GM12864 (cell line): Measurements from ENCODE around the gene PDE8A.

Source experiments
- DNase-seq: peaks from one replicate; pipeline ENCODE4 v3.0.0-alpha.2; 2011; ENCODE audit warnings: low read depth
- H3K4me3 ChIP-seq: 2 replicates; pipeline ENCODE4 v1.5.1; 2011; ENCODE audit warnings: mild to moderate bottlenecking, low read depth, low read length, control low read depth
- TF ChIP-seq, protein P1 (sequence below): IDR thresholded peaks from 2 replicates; pipeline ENCODE4 v1.5.1; 2011; ENCODE audit warnings: low read depth, mild to moderate bottlenecking, moderate library complexity, low read length, control low read depth, inconsistent platforms; ENCODE audit errors: missing control alignments

PDE8A gene

DNA sequence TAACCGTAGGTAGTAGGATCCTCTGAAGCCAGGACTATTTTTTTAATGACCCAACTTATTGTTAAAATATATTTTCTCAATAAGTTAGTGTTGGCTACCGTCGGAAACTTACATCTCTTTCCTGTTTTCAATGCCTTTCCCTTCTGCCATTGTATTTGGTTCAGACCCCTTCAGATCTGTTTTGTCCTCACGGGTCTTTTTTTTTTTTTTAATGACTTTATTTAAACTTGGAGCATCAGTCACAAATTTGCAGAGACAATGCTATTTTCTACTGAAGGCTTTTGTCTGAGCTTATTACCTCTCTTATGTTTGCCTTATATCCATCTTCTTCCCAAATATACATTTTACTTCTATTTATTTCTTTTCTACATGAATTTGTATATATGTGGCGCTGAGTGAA is 47.6 kb downstream of the PDE8A start:
- no peak for DNase-seq
- H3K4me3 ChIP-seq = no peak overlapping the region
- TF ChIP-seq, protein P1, sequence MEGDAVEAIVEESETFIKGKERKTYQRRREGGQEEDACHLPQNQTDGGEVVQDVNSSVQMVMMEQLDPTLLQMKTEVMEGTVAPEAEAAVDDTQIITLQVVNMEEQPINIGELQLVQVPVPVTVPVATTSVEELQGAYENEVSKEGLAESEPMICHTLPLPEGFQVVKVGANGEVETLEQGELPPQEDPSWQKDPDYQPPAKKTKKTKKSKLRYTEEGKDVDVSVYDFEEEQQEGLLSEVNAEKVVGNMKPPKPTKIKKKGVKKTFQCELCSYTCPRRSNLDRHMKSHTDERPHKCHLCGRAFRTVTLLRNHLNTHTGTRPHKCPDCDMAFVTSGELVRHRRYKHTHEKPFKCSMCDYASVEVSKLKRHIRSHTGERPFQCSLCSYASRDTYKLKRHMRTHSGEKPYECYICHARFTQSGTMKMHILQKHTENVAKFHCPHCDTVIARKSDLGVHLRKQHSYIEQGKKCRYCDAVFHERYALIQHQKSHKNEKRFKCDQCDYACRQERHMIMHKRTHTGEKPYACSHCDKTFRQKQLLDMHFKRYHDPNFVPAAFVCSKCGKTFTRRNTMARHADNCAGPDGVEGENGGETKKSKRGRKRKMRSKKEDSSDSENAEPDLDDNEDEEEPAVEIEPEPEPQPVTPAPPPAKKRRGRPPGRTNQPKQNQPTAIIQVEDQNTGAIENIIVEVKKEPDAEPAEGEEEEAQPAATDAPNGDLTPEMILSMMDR = no peak

GRCh38 chr15:85030301-85030929 is 48.8 kb downstream of the PDE8A start:
- H3K4me3 ChIP-seq = no peak overlapping the region
- no peak for DNase-seq
- TF ChIP-seq, protein P1 = no peak

- TF ChIP-seq, protein P1 = no peak
- no peak overlapping the region for H3K4me3 ChIP-seq
- DNase-seq = no peak
Measured at GRCh38 chr15:85031086-85031943, 49.7 kb downstream of the PDE8A start.

DNA sequence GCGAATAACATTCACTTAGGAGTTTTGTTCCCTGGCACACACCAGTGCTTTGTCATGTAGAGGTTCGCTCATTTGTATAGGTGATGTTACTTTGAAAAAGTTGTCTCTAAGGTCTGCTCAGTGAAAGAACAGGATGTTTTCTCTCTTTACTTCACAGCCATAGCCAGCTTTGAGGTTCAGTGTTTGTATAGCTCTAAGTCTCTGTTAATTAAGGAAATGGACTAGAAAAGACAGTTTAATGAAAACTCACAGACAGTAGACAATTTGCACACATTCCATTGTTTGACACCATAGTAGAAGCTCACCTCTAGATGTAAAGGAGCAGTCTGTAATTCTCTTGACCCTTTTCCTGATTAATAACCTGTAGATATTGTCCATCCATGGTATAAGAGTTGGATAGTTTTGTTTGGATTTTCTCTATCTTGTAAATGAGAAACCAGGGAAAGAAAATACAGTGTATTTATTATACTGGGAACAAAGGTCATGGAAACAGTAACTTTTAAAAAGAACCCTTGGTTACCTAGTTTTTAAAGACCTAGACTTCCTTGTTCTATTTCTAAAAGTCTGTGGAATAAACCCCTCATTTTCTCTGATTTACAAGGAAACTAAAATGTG is 50.4 kb downstream of the PDE8A start:
- TF ChIP-seq, protein P1 = no peak
- H3K4me3 ChIP-seq = no peak overlapping the region
- no peak for DNase-seq

GRCh38 chr15:85033148-85033547 is 51.5 kb downstream of the PDE8A start:
- TF ChIP-seq, protein P1 = no peak
- no peak for DNase-seq
- no peak overlapping the region for H3K4me3 ChIP-seq

DNA sequence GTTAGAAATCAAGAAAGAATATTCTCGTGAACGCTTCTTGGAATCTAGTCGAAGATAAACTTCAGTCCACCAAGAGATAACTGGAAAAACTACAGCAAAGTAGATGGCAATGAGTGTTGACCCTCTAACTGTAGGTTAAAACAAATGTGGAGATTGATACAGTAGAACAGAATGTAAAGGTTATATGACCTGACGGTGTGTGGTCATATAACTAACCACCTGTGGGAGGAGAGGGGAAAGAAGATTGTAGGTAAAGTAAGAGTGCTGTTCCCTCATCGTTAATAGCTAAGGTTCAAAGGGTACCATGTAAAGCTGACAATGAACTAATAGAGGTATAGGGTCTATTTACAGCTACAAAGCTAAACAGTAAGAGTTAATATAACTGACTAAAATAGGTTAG is 52.6 kb downstream of the PDE8A start:
- no peak overlapping the region for H3K4me3 ChIP-seq
- TF ChIP-seq, protein P1 = no peak
- DNase-seq = no peak
